Spleen (tissue), 11 donors: ENCODE measurements around the gene PANX1. TPM values are rescaled to one million over a fixed set of nuclear protein-coding genes. Genes with fewer than 3 reads are reported as not detected.

Experiments used
- DNase-seq: peaks from one replicate; pipeline ENCODE4 v3.0.0-alpha.2; 2020
- H3K27ac ChIP-seq, 8 donors: fragments of 200-600 bp; sonication (generic) in 7 of 8; 1 replicate in 4 of 8; 2 replicates in 4 of 8; pipeline versions ENCODE4 v1.5.0 to v1.8.0; 2016 to 2021; ENCODE audit warnings: inconsistent platforms in 4 of 8, mild to moderate bottlenecking in 4 of 8, moderate library complexity in 1 of 8
- H3K27me3 ChIP-seq, 7 donors: fragments of 200-600 bp; sonication (generic) in 6 of 7; replicated peaks in 1 of 7; 1 replicate in 4 of 7; 2 replicates in 3 of 7; pipeline versions ENCODE4 v1.5.0 to v1.8.0; 2016 to 2021; ENCODE audit warnings: inconsistent platforms in 3 of 7, mild to moderate bottlenecking in 1 of 7
- H3K36me3 ChIP-seq, 6 donors: fragments of 200-600 bp; sonication (generic) in 5 of 6; 1 replicate in 4 of 6; 2 replicates in 2 of 6; pipeline versions ENCODE4 v1.5.0 to v1.8.0; 2016 to 2021; ENCODE audit warnings: inconsistent platforms in 2 of 6
- H3K4me1 ChIP-seq, 6 donors: fragments of 200-600 bp; sonication (generic) in 5 of 6; 1 replicate in 3 of 6; 2 replicates in 3 of 6; pipeline versions ENCODE4 v1.5.0 to v1.8.0; 2016 to 2021; ENCODE audit warnings: inconsistent platforms in 3 of 6
- H3K4me3 ChIP-seq, 8 donors: fragments of 200-600 bp; sonication (generic) in 7 of 8; 1 replicate in 4 of 8; 2 replicates in 4 of 8; pipeline versions ENCODE4 v1.5.0 to v1.8.0; 2016 to 2021; ENCODE audit warnings: inconsistent platforms in 4 of 8, mild to moderate bottlenecking in 4 of 8, moderate library complexity in 2 of 8
- H3K9me3 ChIP-seq, 8 donors: fragments of 200-600 bp; sonication (generic) in 7 of 8; 1 replicate in 4 of 8; 2 replicates in 4 of 8; pipeline versions ENCODE4 v1.5.0 to v1.8.0; 2016 to 2021; ENCODE audit warnings: inconsistent platforms in 4 of 8
- POLR2A ChIP-seq, 3 donors: fragments of 450-650 bp; IDR thresholded peaks; one replicate each; pipeline ENCODE4 v1.5.1; 2017; ENCODE audit warnings: antibody characterized with exemption in 3 of 3, mild to moderate bottlenecking in 1 of 3
- POLR2AphosphoS5 ChIP-seq, 3 donors: sonication (generic); formaldehyde crosslinking; IDR thresholded peaks; one replicate each; pipeline ENCODE4 v1.5.1; 2017; ENCODE audit warnings: antibody characterized with exemption in 3 of 3
- WGBS, 5 donors: extraction: QIAGEN DNeasy Blood & Tissue Kit in 3 of 5; methylation state at CpG; one replicate each; pipeline versions ENCODE4 v1.1.5 to v1.1.7; 2013 to 2018; 5-methylcytosine and 5-hydroxymethylcytosine counted together
- intact Hi-C: fragments of 100-400 bp; cut with DNase I; formaldehyde crosslinking; loops from one replicate; pipeline ENCODE4 v1.15.0; 2023; ENCODE audit warnings: low total_unique reads
- polyA plus RNA-seq, 3 donors: library from polyadenylated mRNA; stranded (reverse); fragments of 200-250 nt; gene quantifications; one replicate each; pipeline ENCODE4 v1.2.1, GENCODE V29; 2013
- total RNA-seq, 7 donors: library from RNA; depleted of rRNA in 3 of 7; stranded (reverse); fragments of >200 nt in 3 of 7; fragmentation: NEBNext Ultra II Directional in 4 of 7; extraction: Animal tissue kit (Norgen Biotek cat#: 25700) in 4 of 7; gene quantifications; one replicate each; pipeline versions ENCODE4 v1.1.0 to v1.2.1, GENCODE V29; 2016 to 2021
- TF ChIP-seq, protein P1 (sequence below), 11 experiments: fragments of 200-600 bp in 7 of 11; fragments of 450-650 bp in 4 of 11; sonication (generic) in 4 of 11; IDR thresholded peaks in 8 of 11; conservative IDR thresholded peaks in 3 of 11; 1 replicate in 7 of 11; 2 replicates in 4 of 11; pipeline versions ENCODE4 v1.4.0 to v1.8.0; 2016 to 2021; ENCODE audit warnings: antibody characterized with exemption in 11 of 11, inconsistent platforms in 4 of 11, mild to moderate bottlenecking in 1 of 11
- donor health status: healthy with polysubstance abuse.
- donor health status: DM: no; HTN: no; CAD: no; lungs with moderate emphysema.
- donor health status: DM: no; HTN: no; CAD: no.
- donor health status: Bipolar disorder and iron deficiency.
- donor health status: healthy.
- donor health status: DM: no; HTN: no; CAD: no.
- donor health status: DM: yes; HTN: yes; CAD: no.

PANX1 gene
- total and polyA plus RNA-seq, 10 donors = 1.6 to 15.1 (median 11.5) TPM

DNA sequence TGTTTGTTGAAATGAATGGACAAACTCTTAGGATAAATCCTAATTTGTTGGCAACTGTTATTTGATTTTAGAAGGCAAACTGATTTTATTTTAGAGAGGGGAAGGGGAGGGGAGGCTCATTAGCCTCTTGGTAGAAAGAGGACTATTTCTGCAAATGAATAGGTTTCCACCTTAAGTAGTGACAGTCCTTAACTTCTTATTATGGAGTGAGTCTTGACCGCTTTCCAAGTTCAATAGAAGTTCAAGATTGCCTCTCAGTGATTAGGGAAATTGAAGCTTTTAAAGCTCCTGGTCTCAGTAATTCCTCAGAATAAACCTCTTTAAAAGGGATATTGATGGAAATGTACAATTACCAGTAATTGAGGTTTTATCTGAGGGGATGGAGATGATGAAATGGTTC is 55.7 kb downstream of the PANX1 start:
- no peaks in the 10 kb centered on the region for H3K27me3 ChIP-seq
- TF ChIP-seq, protein P1, sequence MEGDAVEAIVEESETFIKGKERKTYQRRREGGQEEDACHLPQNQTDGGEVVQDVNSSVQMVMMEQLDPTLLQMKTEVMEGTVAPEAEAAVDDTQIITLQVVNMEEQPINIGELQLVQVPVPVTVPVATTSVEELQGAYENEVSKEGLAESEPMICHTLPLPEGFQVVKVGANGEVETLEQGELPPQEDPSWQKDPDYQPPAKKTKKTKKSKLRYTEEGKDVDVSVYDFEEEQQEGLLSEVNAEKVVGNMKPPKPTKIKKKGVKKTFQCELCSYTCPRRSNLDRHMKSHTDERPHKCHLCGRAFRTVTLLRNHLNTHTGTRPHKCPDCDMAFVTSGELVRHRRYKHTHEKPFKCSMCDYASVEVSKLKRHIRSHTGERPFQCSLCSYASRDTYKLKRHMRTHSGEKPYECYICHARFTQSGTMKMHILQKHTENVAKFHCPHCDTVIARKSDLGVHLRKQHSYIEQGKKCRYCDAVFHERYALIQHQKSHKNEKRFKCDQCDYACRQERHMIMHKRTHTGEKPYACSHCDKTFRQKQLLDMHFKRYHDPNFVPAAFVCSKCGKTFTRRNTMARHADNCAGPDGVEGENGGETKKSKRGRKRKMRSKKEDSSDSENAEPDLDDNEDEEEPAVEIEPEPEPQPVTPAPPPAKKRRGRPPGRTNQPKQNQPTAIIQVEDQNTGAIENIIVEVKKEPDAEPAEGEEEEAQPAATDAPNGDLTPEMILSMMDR (IDR thresholded peaks at IDR 0.05 in 8 of 11, conservative IDR thresholded peaks at IDR 0.05 in 3 of 11) = no peak
- TF ChIP-seq POLR2AphosphoS5 (IDR thresholded peaks at IDR 0.05) (no peak), POLR2A (IDR thresholded peaks at IDR 0.05) (no peak)
- intact Hi-C loops = no loop called here
- WGBS, 5 donors = 60 to 93% (median 81%) methylated on average over 1 of the region's 1 CpG
- no peak overlapping the region for H3K4me3 ChIP-seq
- peak overlapping the region in 4 of 8 donors; percentile 12 to 42 (median 19) for H3K27ac ChIP-seq
- H3K9me3 ChIP-seq = no peaks in the 10 kb centered on the region
- H3K4me1 ChIP-seq = peaks cover 0 to 24% (median 15%) of the 10 kb centered on the region in 6 donors
- peaks cover 0 to 29% (median 23%) of the 10 kb centered on the region in 6 donors for H3K36me3 ChIP-seq
- no peak for DNase-seq

DNA sequence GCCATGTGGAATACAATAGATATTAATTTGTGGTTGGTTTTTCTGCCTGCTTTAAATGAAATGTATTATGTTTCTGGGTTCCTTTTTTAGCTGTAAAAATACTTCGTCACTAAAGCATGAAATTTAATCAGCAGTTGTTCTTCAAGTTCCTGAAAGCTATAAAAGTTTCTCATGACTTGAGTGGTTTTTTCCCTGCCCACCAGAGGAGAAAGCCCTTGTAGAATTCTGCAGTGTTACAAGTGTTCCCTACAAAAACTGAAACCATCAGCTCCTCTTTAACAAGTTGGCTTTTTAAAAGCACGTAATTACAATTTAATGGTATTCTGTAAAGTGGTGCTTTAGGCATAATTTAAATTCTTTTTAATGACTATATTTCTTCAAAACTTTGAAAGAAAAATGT is 56.2 kb downstream of the PANX1 start:
- H3K4me3 ChIP-seq = no peak overlapping the region

DNA sequence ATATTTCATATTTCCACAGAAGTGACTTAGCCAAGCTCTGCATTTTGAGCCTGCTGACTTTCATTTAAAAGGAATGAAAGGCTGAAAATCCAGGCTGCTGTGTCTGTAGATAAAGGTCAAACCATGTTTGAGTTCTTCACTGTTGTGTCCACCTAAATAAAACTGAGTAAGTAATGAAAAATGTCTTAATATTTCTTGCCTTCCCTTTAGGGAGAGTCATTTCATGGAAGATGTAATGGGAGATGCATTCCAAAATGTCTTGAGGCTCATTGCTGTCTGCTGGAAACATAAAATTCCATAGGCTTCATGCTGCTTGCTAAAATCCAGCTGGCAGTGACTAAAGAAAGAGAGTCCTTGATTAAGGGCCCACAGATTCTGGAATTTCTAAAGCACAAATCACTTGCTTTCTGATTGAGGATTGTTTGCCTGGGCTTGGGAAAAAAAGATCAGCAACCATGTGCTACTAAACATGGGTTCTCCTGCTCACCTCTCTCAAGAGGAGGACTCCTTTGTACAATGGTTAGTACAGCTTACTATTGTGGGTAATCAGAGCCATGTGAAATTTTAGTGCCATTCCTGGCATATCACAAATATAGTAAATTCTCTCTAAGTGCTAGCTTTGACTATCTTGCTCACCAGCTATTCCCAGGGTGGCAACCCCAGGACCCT is 56.9 kb downstream of the PANX1 start:
- DNase-seq = no peak
- TF ChIP-seq POLR2AphosphoS5 (IDR thresholded peaks at IDR 0.05) (no peak), POLR2A (IDR thresholded peaks at IDR 0.05) (no peak)
- TF ChIP-seq, protein P1 (IDR thresholded peaks at IDR 0.05 in 8 of 11, conservative IDR thresholded peaks at IDR 0.05 in 3 of 11) = no peak
- Histone ChIP-seq H3K4me3 (no peak overlapping the region), H3K9me3 (peaks cover 0 to 4% (median 0%) of the 10 kb centered on the region in 8 donors), H3K27me3 (no peaks in the 10 kb centered on the region), H3K4me1 (peaks cover 0 to 24% (median 15%) of the 10 kb centered on the region in 6 donors), H3K36me3 (peaks cover 0 to 17% (median 12%) of the 10 kb centered on the region in 6 donors), H3K27ac (no peak overlapping the region)
- intact Hi-C loops = no loop called here

More for the DNA sequence above, 56.2 kb downstream of the PANX1 start:
- Histone ChIP-seq H3K4me1 (peaks cover 0 to 24% (median 15%) of the 10 kb centered on the region in 6 donors), H3K27me3 (no peaks in the 10 kb centered on the region), H3K9me3 (no peaks in the 10 kb centered on the region), H3K36me3 (peaks cover 0 to 24% (median 18%) of the 10 kb centered on the region in 6 donors), H3K27ac (peak overlapping the region in 3 of 8 donors; percentile 12 to 42 (median 25))
- 52 to 69% (median 59%) methylated on average over 2 of the region's 2 CpGs for WGBS, 5 donors
- intact Hi-C loops = no loop called here
- no peak for DNase-seq
- TF ChIP-seq POLR2A (IDR thresholded peaks at IDR 0.05) (no peak), POLR2AphosphoS5 (IDR thresholded peaks at IDR 0.05) (no peak)
- TF ChIP-seq, protein P1 (IDR thresholded peaks at IDR 0.05 in 8 of 11, conservative IDR thresholded peaks at IDR 0.05 in 3 of 11) = no peak

DNA sequence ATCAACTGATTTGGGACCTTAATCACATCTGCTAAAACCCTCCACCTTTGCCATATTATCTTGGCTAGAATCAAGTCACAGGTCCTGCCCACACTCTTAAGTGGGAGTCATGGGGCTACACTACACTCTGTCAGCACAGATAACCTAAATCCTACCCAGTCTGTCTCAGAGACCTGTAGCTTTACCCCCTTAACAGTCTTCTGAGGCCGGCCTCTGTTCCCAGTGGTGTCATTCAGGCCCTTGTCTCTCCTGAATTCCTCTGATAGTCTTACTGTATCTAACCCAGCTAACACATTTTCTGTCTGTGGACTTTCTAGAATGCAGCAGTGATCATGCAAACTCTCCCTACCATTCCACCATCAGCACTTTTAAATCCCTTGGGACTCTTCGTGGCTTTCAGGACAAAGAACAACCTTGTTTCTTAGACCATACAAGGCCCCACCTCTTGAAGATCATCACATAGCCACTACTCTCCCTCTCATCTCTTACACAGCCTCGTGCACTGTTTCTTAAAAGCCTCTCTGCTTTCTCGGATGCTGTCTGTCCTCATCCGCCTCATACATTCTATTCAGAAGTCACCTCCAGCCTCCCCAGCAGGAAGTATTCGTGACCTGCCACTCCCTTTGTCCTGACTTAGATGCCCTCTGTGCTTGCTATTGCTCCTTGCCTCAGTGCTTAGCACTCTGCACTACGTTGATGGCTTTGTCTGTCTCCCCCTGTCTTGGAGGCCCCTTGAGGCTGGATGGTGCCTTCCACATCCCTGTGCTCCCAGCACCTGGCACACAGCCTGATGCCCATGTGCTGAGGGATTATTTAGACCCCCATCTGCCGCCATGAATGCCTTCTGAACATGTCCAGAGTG is 57.9 kb downstream of the PANX1 start:
- peaks cover 0 to 4% (median 0%) of the 10 kb centered on the region in 8 donors for H3K9me3 ChIP-seq
- DNase-seq = no peak
- WGBS, 5 donors = 89 to 95% (median 93%) methylated on average over 8 of the region's 8 CpGs
- intact Hi-C loops = no loop called here
- TF ChIP-seq POLR2A (IDR thresholded peaks at IDR 0.05) (no peak), POLR2AphosphoS5 (IDR thresholded peaks at IDR 0.05) (no peak)
- TF ChIP-seq, protein P1 (IDR thresholded peaks at IDR 0.05 in 8 of 11, conservative IDR thresholded peaks at IDR 0.05 in 3 of 11) = no peak
- peaks cover 0 to 24% (median 15%) of the 10 kb centered on the region in 6 donors for H3K4me1 ChIP-seq
- H3K36me3 ChIP-seq = peaks cover 0 to 7% (median 3%) of the 10 kb centered on the region in 6 donors
- H3K4me3 ChIP-seq = no peak overlapping the region
- H3K27me3 ChIP-seq = no peaks in the 10 kb centered on the region
- no peak overlapping the region for H3K27ac ChIP-seq
